ENCODE results near the gene PNPLA6. TPM values are rescaled to one million over a fixed set of nuclear protein-coding genes. Genes with fewer than 3 reads are reported as not detected.

Gene PNPLA6
- total and polyA plus RNA-seq, 2 of the 13 experiments (the other 11 are each of a cell fraction or from before 2014, with no cell fraction given), result 24.9 to 28.2 TPM

DNA sequence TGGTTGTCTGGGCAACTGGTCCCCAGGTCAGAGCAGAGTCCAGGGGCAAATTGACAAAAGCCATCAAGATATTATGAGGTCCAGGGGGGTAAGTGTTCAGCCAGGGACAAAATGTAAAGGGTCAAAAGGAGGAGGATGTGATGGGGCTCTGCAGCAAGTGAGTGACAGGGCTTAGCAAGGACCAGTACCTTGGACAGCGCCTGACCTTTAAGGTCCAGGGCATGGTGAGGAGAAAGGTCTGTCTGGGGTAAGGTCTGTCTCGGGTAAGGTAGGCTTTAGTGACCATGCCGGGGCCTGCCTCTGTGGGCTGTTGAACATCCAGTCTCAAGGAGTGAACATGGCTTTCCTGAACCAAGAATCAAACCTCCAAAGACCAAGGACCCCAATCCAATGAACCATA, 25.9 kb upstream of the PNPLA6 start (continued):
- 0 out of 2 replicates have a peak, but pooled peaks have one; percentile 39 for TF ChIP-seq ZFP37 (CRISPR knock-in tag; IDR thresholded peaks at IDR 0.05; ENCODE audit: borderline replicate concordance)
- TF ChIP-seq, protein P1, sequence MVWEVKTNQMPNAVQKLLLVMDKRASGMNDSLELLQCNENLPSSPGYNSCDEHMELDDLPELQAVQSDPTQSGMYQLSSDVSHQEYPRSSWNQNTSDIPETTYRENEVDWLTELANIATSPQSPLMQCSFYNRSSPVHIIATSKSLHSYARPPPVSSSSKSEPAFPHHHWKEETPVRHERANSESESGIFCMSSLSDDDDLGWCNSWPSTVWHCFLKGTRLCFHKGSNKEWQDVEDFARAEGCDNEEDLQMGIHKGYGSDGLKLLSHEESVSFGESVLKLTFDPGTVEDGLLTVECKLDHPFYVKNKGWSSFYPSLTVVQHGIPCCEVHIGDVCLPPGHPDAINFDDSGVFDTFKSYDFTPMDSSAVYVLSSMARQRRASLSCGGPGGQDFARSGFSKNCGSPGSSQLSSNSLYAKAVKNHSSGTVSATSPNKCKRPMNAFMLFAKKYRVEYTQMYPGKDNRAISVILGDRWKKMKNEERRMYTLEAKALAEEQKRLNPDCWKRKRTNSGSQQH (CRISPR knock-in tag; IDR thresholded peaks at IDR 0.05; ENCODE audit: low read depth), result peak; percentile 86; the same call in 1 of the 2 replicates
- TF ChIP-seq, protein P2, sequence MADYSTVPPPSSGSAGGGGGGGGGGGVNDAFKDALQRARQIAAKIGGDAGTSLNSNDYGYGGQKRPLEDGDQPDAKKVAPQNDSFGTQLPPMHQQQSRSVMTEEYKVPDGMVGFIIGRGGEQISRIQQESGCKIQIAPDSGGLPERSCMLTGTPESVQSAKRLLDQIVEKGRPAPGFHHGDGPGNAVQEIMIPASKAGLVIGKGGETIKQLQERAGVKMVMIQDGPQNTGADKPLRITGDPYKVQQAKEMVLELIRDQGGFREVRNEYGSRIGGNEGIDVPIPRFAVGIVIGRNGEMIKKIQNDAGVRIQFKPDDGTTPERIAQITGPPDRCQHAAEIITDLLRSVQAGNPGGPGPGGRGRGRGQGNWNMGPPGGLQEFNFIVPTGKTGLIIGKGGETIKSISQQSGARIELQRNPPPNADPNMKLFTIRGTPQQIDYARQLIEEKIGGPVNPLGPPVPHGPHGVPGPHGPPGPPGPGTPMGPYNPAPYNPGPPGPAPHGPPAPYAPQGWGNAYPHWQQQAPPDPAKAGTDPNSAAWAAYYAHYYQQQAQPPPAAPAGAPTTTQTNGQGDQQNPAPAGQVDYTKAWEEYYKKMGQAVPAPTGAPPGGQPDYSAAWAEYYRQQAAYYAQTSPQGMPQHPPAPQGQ (CRISPR knock-in tag; IDR thresholded peaks at IDR 0.05; ENCODE audit: borderline replicate concordance), result no peak
- TF ChIP-seq SMAD3 (CRISPR knock-in tag; IDR thresholded peaks at IDR 0.05), result peak; percentile 66; the same call in 1 of the 2 replicates
- TF ChIP-seq, protein P3, sequence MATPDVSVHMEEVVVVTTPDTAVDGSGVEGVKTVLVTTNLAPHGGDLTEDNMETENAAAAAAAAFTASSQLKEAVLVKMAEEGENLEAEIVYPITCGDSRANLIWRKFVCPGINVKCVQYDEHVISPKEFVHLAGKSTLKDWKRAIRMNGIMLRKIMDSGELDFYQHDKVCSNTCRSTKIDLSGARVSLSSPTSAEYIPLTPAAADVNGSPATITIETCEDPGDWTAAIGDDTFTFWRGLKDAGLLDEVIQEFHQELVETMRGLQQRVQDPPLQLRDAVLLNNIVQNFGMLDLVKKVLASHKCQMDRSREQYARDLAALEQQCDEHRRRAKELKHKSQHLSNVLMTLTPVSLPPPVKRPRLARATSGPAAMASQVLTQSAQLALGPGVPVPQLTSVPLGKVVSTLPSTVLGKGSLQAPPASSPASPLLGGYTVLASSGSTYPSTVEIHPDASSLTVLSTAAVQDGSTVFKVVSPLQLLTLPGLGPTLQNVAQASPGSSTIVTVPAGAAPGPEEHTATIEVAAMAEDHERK (CRISPR knock-in tag; IDR thresholded peaks at IDR 0.05; ENCODE audit: low read depth), result no peak
- 0 out of 2 replicates have a peak, but pooled peaks have one; percentile 54 for TF ChIP-seq TSC22D2 (CRISPR knock-in tag; IDR thresholded peaks at IDR 0.05; ENCODE audit: borderline replicate concordance)
- TF ChIP-seq SPEN (CRISPR knock-in tag; IDR thresholded peaks at IDR 0.05; ENCODE audit: low read depth), result no peak
- TF ChIP-seq PPARG (CRISPR knock-in tag; conservative IDR thresholded peaks at IDR 0.05), result 0 out of 2 replicates have a peak, but pooled peaks have one; percentile 22
- no peak for TF ChIP-seq PTBP1 (IDR thresholded peaks at IDR 0.05; ENCODE audit: low read depth, low read length, poor library complexity, severe bottlenecking)
- TF ChIP-seq ZNF484 (CRISPR knock-in tag; IDR thresholded peaks at IDR 0.05; ENCODE audit: borderline replicate concordance, low read depth), result no peak
- no peak for TF ChIP-seq ISL2 (CRISPR knock-in tag; IDR thresholded peaks at IDR 0.05)
- TF ChIP-seq ZNF569 (CRISPR knock-in tag; IDR thresholded peaks at IDR 0.05; ENCODE audit: borderline replicate concordance), result no peak
- TF ChIP-seq SNRNP70 (IDR thresholded peaks at IDR 0.05; ENCODE audit: low read depth, low read length), result no peak
- TF ChIP-seq, protein P4, sequence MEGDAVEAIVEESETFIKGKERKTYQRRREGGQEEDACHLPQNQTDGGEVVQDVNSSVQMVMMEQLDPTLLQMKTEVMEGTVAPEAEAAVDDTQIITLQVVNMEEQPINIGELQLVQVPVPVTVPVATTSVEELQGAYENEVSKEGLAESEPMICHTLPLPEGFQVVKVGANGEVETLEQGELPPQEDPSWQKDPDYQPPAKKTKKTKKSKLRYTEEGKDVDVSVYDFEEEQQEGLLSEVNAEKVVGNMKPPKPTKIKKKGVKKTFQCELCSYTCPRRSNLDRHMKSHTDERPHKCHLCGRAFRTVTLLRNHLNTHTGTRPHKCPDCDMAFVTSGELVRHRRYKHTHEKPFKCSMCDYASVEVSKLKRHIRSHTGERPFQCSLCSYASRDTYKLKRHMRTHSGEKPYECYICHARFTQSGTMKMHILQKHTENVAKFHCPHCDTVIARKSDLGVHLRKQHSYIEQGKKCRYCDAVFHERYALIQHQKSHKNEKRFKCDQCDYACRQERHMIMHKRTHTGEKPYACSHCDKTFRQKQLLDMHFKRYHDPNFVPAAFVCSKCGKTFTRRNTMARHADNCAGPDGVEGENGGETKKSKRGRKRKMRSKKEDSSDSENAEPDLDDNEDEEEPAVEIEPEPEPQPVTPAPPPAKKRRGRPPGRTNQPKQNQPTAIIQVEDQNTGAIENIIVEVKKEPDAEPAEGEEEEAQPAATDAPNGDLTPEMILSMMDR (CRISPR knock-in tag; IDR thresholded peaks at IDR 0.05), result no peak
- peak; percentile 79; the same call in 1 of the 2 replicates for TF ChIP-seq ZNF557 (CRISPR knock-in tag; IDR thresholded peaks at IDR 0.05)
- TF ChIP-seq, protein P5, sequence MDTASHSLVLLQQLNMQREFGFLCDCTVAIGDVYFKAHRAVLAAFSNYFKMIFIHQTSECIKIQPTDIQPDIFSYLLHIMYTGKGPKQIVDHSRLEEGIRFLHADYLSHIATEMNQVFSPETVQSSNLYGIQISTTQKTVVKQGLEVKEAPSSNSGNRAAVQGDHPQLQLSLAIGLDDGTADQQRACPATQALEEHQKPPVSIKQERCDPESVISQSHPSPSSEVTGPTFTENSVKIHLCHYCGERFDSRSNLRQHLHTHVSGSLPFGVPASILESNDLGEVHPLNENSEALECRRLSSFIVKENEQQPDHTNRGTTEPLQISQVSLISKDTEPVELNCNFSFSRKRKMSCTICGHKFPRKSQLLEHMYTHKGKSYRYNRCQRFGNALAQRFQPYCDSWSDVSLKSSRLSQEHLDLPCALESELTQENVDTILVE (CRISPR knock-in tag; IDR thresholded peaks at IDR 0.05), result 0 out of 2 replicates have a peak, but pooled peaks have one; percentile 52
- TF ChIP-seq, protein P6, sequence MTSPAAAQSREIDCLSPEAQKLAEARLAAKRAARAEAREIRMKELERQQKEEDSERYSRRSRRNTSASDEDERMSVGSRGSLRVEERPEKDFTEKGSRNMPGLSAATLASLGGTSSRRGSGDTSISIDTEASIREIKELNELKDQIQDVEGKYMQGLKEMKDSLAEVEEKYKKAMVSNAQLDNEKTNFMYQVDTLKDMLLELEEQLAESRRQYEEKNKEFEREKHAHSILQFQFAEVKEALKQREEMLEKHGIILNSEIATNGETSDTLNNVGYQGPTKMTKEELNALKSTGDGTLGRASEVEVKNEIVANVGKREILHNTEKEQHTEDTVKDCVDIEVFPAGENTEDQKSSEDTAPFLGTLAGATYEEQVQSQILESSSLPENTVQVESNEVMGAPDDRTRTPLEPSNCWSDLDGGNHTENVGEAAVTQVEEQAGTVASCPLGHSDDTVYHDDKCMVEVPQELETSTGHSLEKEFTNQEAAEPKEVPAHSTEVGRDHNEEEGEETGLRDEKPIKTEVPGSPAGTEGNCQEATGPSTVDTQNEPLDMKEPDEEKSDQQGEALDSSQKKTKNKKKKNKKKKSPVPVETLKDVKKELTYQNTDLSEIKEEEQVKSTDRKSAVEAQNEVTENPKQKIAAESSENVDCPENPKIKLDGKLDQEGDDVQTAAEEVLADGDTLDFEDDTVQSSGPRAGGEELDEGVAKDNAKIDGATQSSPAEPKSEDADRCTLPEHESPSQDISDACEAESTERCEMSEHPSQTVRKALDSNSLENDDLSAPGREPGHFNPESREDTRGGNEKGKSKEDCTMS (CRISPR knock-in tag; conservative IDR thresholded peaks at IDR 0.05), result no peak
- no peak for TF ChIP-seq ZNF546 (CRISPR knock-in tag; conservative IDR thresholded peaks at IDR 0.05)
- TF ChIP-seq POLR2A (IDR thresholded peaks at IDR 0.05; ENCODE audit: insufficient read depth in 1 of 2, low read depth in 2 of 2, low read length in 2 of 2), result no peak
- TF ChIP-seq ZNF430 (CRISPR knock-in tag; IDR thresholded peaks at IDR 0.05), result peak; percentile 58; the same call in 1 of the 2 replicates

Data from HepG2 (cell line).